ENCODE data around the gene CLCN5.
"Not testable (repeated sequence)": the region's sequence is repeated elsewhere in the genome, so short reads cannot be mapped to it uniquely, and the experiment has no call there.

CLCN5 gene

GRCh38 chrX:50003927-50004326, 81.5 kb downstream of the CLCN5 start:
- DNase-seq: no peak
- Histone ChIP-seq H3K9me3 (no peaks in the 10 kb centered on the region), H3K27me3 (no peaks in the 10 kb centered on the region), H3K36me3 (no peaks in the 10 kb centered on the region), H3K4me1 (no peaks in the 10 kb centered on the region), H3K4me3 (ENCODE audit: low read depth, low read length) (no peak overlapping the region)
- TF ChIP-seq, protein P1, sequence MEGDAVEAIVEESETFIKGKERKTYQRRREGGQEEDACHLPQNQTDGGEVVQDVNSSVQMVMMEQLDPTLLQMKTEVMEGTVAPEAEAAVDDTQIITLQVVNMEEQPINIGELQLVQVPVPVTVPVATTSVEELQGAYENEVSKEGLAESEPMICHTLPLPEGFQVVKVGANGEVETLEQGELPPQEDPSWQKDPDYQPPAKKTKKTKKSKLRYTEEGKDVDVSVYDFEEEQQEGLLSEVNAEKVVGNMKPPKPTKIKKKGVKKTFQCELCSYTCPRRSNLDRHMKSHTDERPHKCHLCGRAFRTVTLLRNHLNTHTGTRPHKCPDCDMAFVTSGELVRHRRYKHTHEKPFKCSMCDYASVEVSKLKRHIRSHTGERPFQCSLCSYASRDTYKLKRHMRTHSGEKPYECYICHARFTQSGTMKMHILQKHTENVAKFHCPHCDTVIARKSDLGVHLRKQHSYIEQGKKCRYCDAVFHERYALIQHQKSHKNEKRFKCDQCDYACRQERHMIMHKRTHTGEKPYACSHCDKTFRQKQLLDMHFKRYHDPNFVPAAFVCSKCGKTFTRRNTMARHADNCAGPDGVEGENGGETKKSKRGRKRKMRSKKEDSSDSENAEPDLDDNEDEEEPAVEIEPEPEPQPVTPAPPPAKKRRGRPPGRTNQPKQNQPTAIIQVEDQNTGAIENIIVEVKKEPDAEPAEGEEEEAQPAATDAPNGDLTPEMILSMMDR (IDR thresholded peaks at IDR 0.05; ENCODE audit: low read depth, low read length): no peak

DNA sequence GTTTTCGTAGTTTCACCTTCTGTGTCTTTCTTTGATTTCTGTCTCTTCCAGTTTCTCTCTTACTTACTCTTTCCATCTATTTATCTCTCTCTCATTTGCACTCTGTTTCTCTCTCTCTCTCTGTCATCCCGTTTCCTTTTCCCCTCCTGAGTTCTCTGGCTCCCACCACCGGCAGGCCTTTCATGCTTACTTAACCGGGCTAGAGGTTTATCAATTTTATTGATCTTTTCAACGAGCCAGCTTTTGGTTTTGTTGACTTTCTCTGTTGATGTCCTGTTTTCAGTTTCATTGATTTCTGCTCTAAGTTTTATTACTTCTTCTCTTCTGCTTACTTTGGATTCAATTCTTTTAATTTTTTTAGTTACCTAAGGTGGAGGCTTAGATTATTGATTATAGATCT, 103.2 kb downstream of the CLCN5 start:
- H3K9me3 ChIP-seq; H3K27me3 ChIP-seq; H3K36me3 ChIP-seq; DNase-seq; H3K4me3 ChIP-seq (ENCODE audit: low read depth, low read length); H3K4me1 ChIP-seq: not testable (repeated sequence)

GRCh38 chrX:50035126-50035525, 112.7 kb downstream of the CLCN5 start:
- no peaks in the 10 kb centered on the region for H3K9me3 ChIP-seq
- TF ChIP-seq, protein P1 (IDR thresholded peaks at IDR 0.05; ENCODE audit: low read depth, low read length): no peak
- DNase-seq: no peak
- H3K4me3 ChIP-seq (ENCODE audit: low read depth, low read length): no peak overlapping the region
- no peaks in the 10 kb centered on the region for H3K36me3 ChIP-seq
- H3K4me1 ChIP-seq: no peaks in the 10 kb centered on the region
- no peaks in the 10 kb centered on the region for H3K27me3 ChIP-seq

- no peaks in the 10 kb centered on the region for H3K27me3 ChIP-seq
Observed at GRCh38 chrX:50036426-50036825, 114.0 kb downstream of the CLCN5 start.

DNA sequence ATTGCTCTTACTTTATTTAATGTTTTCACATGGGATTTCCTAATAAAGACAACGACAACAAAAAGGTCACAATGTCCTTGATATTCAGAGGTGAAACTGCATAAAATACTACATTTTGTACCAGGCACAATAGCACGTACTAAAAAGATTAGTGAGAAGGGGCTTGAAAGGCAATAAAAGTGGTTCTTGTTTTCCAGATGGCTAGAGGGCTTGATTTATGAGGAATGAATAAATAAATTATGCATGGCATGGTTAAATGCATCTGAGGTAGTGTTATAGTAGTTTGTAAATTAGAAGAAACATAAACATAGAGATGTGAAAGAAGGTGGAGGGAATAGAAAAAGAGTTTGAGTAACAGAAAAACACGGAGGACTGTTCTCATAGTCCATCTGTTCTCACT, 123.4 kb downstream of the CLCN5 start:
- Histone ChIP-seq H3K36me3 (no peaks in the 10 kb centered on the region), H3K9me3 (no peaks in the 10 kb centered on the region), H3K27me3 (no peaks in the 10 kb centered on the region), H3K4me3 (ENCODE audit: low read depth, low read length) (no peak overlapping the region), H3K4me1 (no peaks in the 10 kb centered on the region)
- no peak for DNase-seq
- TF ChIP-seq, protein P1 (IDR thresholded peaks at IDR 0.05; ENCODE audit: low read depth, low read length): no peak

More at GRCh38 chrX:50036426-50036825, 114.0 kb downstream of the CLCN5 start:
- no peak overlapping the region for H3K4me3 ChIP-seq (ENCODE audit: low read depth, low read length)
- H3K36me3 ChIP-seq: no peaks in the 10 kb centered on the region
- no peaks in the 10 kb centered on the region for H3K4me1 ChIP-seq
- no peaks in the 10 kb centered on the region for H3K9me3 ChIP-seq
- TF ChIP-seq, protein P1 (IDR thresholded peaks at IDR 0.05; ENCODE audit: low read depth, low read length): no peak
- no peak for DNase-seq

GRCh38 chrX:50049228-50049627, 126.8 kb downstream of the CLCN5 start:
- H3K9me3 ChIP-seq: no peaks in the 10 kb centered on the region
- H3K27me3 ChIP-seq: no peaks in the 10 kb centered on the region
- H3K4me1 ChIP-seq: no peaks in the 10 kb centered on the region
- DNase-seq: no peak
- H3K36me3 ChIP-seq: no peaks in the 10 kb centered on the region
- TF ChIP-seq, protein P1 (IDR thresholded peaks at IDR 0.05; ENCODE audit: low read depth, low read length): no peak
- no peak overlapping the region for H3K4me3 ChIP-seq (ENCODE audit: low read depth, low read length)

GRCh38 chrX:50054147-50054546, 131.8 kb downstream of the CLCN5 start:
- TF ChIP-seq, protein P1 (IDR thresholded peaks at IDR 0.05; ENCODE audit: low read depth, low read length): no peak

More at GRCh38 chrX:50054147-50054546, 131.8 kb downstream of the CLCN5 start:
- no peak overlapping the region for H3K4me3 ChIP-seq (ENCODE audit: low read depth, low read length)
- H3K36me3 ChIP-seq: no peaks in the 10 kb centered on the region
- no peaks in the 10 kb centered on the region for H3K27me3 ChIP-seq
- DNase-seq: no peak
- H3K9me3 ChIP-seq: no peaks in the 10 kb centered on the region
- H3K4me1 ChIP-seq: no peaks in the 10 kb centered on the region
